Panc1 (cell line): ENCODE results near the gene KYNU. TPM values are rescaled to one million over a fixed set of nuclear protein-coding genes. Genes with fewer than 3 reads are reported as not detected.

Experiments used
- ATAC-seq: fragments of 200-7000 bp; cut with Tn5 transposase; 2 replicates; pipeline ENCODE4 v1.9.1; 2020; ENCODE audit warnings: mild to moderate bottlenecking, moderate library complexity
- BruUV-seq: library from RNA; stranded (reverse); fragments of 400-500 nt; replicated peaks from 2 replicates; lab custom pipeline; 2021; lab: Mats Ljungman, UMichigan
- CTCF ChIA-PET: fragments of 300-600 bp; sonication (Branson Sonifier 250); formaldehyde crosslinking; loops from one replicate; lab custom pipeline; 2022; ENCODE audit warnings: antibody characterized with exemption; lab: Charles Lee
- POLR2A ChIA-PET: fragments of 300-600 bp; sonication (Branson Sonifier 250); formaldehyde crosslinking; loops from one replicate; lab custom pipeline; 2022; ENCODE audit warnings: antibody characterized with exemption; lab: Charles Lee
- DNase-seq: peaks from one replicate; pipeline ENCODE4 v3.0.0-alpha.2; 2010; ENCODE audit warnings: low read depth, low spot score
- H3K27ac ChIP-seq: 2 replicates; pipeline ENCODE4 v1.5.1; 2011; ENCODE audit warnings: mild to moderate bottlenecking, low read length, inconsistent platforms
- H3K27me3 ChIP-seq: fragments of 200-500 bp; sonication (Bioruptor generic); 2 replicates; pipeline ENCODE4 v1.6.0; 2014; ENCODE audit warnings: low read length, inconsistent platforms; ENCODE audit not compliant: control insufficient read depth, insufficient read depth
- H3K36me3 ChIP-seq: fragments of 200-500 bp; sonication (Bioruptor generic); 2 replicates; pipeline ENCODE4 v1.5.1; 2014; ENCODE audit warnings: inconsistent platforms, mild to moderate bottlenecking, low read length, moderate library complexity; ENCODE audit not compliant: control insufficient read depth, insufficient read depth
- H3K4me1 ChIP-seq: 2 replicates; pipeline ENCODE4 v1.5.1; 2011; ENCODE audit warnings: inconsistent platforms, mild to moderate bottlenecking, low read length, moderate library complexity; ENCODE audit not compliant: control insufficient read depth, insufficient read depth
- H3K4me3 ChIP-seq, 2 experiments: 2 replicates each; pipeline ENCODE4 v1.5.1; 2011 to 2012; ENCODE audit warnings: low read depth in 2 of 2, low read length in 2 of 2, mild to moderate bottlenecking in 2 of 2, inconsistent platforms in 1 of 2, moderate library complexity in 1 of 2
- H3K9me3 ChIP-seq: fragments of 200-500 bp; sonication (Bioruptor generic); 2 replicates; pipeline ENCODE4 v1.5.1; 2014; ENCODE audit warnings: low read depth, mild to moderate bottlenecking, inconsistent platforms, low read length, moderate library complexity; ENCODE audit not compliant: control insufficient read depth, insufficient read depth
- POLR2AphosphoS5 ChIP-seq: IDR thresholded peaks from 2 replicates; pipeline ENCODE4 v1.6.1; 2012; ENCODE audit warnings: mild to moderate bottlenecking, low read depth, low read length, moderate library complexity
- SIN3A ChIP-seq: IDR thresholded peaks from 2 replicates; pipeline ENCODE4 v1.6.1; 2012; ENCODE audit warnings: low read depth, mild to moderate bottlenecking, low read length, moderate library complexity, borderline replicate concordance; ENCODE audit not compliant: insufficient read depth
- TCF7L2 ChIP-seq: IDR thresholded peaks from 2 replicates; pipeline ENCODE4 v1.6.1; 2011; ENCODE audit warnings: mild to moderate bottlenecking, low read depth, low read length, inconsistent platforms
- in situ Hi-C: cut with HindIII; loops from 2 replicates; pipeline ENCODE4 v1.10.0; 2016; ENCODE audit warnings: low sequenced_read_pairs, low pct_unique_long_range_greater_than_20kb
- intact Hi-C: fragments of 100-400 bp; cut with micrococcal nuclease; formaldehyde crosslinking; loops from one replicate; pipeline ENCODE4 v1.10.0; 2022; ENCODE audit not compliant: unreplicated experiment
- total RNA-seq: library from RNA; stranded (reverse); gene quantifications from one replicate; pipeline ENCODE4 v1.2.1, GENCODE V29; 2021; ENCODE audit not compliant: unreplicated experiment
- TF ChIP-seq, protein P1 (sequence below): fragments of 450-650 bp; IDR thresholded peaks from 2 replicates; pipeline ENCODE4 v1.5.1; 2017; ENCODE audit warnings: mild to moderate bottlenecking
- TF ChIP-seq, protein P2 (sequence below), 2 experiments: IDR thresholded peaks; 2 replicates each; pipeline ENCODE4 v1.6.1; 2011 to 2012; ENCODE audit warnings: low read depth in 2 of 2, control low read depth in 1 of 2, low read length in 1 of 2, mild to moderate bottlenecking in 1 of 2, moderate library complexity in 1 of 2; ENCODE audit not compliant: insufficient read depth in 1 of 2

Gene KYNU
- total RNA-seq, 1 experiment from 2014 or later = not detected

DNA sequence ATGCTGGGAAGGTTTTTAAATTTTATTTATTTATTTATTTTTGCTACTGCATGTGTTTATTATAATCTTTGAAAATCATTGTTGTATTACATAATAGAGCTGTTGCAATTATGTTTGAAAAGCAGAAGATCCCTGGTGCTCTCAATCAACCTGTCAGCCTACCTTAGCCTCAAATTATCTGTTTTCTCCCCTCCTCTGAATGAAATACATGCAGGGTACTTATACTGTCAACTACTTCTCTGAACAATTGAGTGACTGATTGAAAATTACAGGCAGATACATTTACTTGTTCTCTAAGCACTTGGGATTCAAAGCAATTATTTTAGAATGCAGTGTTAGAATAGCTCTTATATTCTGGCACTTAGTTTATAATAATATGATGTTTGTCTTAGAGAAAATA, 8.1 kb downstream of the KYNU start:
- no peak for ATAC-seq

DNA sequence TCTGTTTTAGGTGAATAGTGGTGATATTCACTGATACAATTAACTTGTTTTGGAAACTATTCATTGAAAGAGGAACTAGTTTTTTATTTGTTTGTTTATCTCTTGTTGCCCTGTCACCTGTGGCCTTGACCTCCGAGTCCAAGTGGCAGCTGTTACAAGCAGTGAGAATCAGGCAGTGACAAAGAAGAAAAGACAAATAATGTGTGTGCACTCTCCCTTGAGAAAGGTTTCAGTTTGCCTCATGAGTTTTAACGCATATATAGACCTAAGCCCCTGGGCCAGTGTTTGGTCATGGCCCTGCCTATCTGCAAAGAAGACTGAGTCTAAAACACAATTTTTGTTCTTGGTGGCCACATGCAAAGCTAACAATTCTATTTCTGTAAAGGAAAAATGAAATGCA, 15.3 kb downstream of the KYNU start:
- POLR2A ChIA-PET = no interaction called here
- no TSS peak for BruUV-seq

More for the DNA sequence above, 8.1 kb downstream of the KYNU start:
- H3K9me3 ChIP-seq = no peaks in the 10 kb centered on the region
- CTCF ChIA-PET = no interaction called here
- H3K4me3 ChIP-seq = no peak overlapping the region
- no peak overlapping the region for H3K27ac ChIP-seq
- H3K27me3 ChIP-seq = no peaks in the 10 kb centered on the region
- DNase-seq = no peak
- TF ChIP-seq, protein P1, sequence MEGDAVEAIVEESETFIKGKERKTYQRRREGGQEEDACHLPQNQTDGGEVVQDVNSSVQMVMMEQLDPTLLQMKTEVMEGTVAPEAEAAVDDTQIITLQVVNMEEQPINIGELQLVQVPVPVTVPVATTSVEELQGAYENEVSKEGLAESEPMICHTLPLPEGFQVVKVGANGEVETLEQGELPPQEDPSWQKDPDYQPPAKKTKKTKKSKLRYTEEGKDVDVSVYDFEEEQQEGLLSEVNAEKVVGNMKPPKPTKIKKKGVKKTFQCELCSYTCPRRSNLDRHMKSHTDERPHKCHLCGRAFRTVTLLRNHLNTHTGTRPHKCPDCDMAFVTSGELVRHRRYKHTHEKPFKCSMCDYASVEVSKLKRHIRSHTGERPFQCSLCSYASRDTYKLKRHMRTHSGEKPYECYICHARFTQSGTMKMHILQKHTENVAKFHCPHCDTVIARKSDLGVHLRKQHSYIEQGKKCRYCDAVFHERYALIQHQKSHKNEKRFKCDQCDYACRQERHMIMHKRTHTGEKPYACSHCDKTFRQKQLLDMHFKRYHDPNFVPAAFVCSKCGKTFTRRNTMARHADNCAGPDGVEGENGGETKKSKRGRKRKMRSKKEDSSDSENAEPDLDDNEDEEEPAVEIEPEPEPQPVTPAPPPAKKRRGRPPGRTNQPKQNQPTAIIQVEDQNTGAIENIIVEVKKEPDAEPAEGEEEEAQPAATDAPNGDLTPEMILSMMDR = no peak
- TF ChIP-seq TCF7L2 (no peak), POLR2AphosphoS5 (no peak), SIN3A (no peak)
- TF ChIP-seq, protein P2, sequence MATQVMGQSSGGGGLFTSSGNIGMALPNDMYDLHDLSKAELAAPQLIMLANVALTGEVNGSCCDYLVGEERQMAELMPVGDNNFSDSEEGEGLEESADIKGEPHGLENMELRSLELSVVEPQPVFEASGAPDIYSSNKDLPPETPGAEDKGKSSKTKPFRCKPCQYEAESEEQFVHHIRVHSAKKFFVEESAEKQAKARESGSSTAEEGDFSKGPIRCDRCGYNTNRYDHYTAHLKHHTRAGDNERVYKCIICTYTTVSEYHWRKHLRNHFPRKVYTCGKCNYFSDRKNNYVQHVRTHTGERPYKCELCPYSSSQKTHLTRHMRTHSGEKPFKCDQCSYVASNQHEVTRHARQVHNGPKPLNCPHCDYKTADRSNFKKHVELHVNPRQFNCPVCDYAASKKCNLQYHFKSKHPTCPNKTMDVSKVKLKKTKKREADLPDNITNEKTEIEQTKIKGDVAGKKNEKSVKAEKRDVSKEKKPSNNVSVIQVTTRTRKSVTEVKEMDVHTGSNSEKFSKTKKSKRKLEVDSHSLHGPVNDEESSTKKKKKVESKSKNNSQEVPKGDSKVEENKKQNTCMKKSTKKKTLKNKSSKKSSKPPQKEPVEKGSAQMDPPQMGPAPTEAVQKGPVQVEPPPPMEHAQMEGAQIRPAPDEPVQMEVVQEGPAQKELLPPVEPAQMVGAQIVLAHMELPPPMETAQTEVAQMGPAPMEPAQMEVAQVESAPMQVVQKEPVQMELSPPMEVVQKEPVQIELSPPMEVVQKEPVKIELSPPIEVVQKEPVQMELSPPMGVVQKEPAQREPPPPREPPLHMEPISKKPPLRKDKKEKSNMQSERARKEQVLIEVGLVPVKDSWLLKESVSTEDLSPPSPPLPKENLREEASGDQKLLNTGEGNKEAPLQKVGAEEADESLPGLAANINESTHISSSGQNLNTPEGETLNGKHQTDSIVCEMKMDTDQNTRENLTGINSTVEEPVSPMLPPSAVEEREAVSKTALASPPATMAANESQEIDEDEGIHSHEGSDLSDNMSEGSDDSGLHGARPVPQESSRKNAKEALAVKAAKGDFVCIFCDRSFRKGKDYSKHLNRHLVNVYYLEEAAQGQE (IDR thresholded peaks at IDR 0.05; ENCODE audit: insufficient read depth in 1 of 2, low read depth in 2 of 2, low read length in 1 of 2) = no peak
- POLR2A ChIA-PET = no interaction called here
- no peaks in the 10 kb centered on the region for H3K4me1 ChIP-seq
- no peaks in the 10 kb centered on the region for H3K36me3 ChIP-seq
- no TSS peak for BruUV-seq
- intact Hi-C loops (no loop called here), in situ Hi-C loops (no loop called here)

More for the DNA sequence above, 15.3 kb downstream of the KYNU start:
- no peak for ATAC-seq
- Histone ChIP-seq H3K27ac (no peak overlapping the region), H3K4me1 (no peaks in the 10 kb centered on the region), H3K9me3 (no peaks in the 10 kb centered on the region), H3K4me3 (no peak overlapping the region), H3K36me3 (no peaks in the 10 kb centered on the region), H3K27me3 (no peaks in the 10 kb centered on the region)
- CTCF ChIA-PET = no interaction called here
- TF ChIP-seq SIN3A (no peak), TCF7L2 (no peak), POLR2AphosphoS5 (no peak)
- TF ChIP-seq, protein P2 (IDR thresholded peaks at IDR 0.05; ENCODE audit: insufficient read depth in 1 of 2, low read depth in 2 of 2, low read length in 1 of 2) = no peak
- TF ChIP-seq, protein P1 = no peak
- no peak for DNase-seq
- intact Hi-C loops (no loop called here), in situ Hi-C loops (no loop called here)
